Germinal center (tissue), 1 donor: ENCODE data around the gene FRMPD4.
"Not testable (repeated sequence)": the region's sequence is repeated elsewhere in the genome, so short reads cannot be mapped to it uniquely, and the experiment has no call there.

Experiments used
- DNase-seq: peaks from one replicate; pipeline ENCODE4 v3.0.0; 2012; ENCODE audit warnings: mixed read lengths, low spot score

FRMPD4 gene

DNA sequence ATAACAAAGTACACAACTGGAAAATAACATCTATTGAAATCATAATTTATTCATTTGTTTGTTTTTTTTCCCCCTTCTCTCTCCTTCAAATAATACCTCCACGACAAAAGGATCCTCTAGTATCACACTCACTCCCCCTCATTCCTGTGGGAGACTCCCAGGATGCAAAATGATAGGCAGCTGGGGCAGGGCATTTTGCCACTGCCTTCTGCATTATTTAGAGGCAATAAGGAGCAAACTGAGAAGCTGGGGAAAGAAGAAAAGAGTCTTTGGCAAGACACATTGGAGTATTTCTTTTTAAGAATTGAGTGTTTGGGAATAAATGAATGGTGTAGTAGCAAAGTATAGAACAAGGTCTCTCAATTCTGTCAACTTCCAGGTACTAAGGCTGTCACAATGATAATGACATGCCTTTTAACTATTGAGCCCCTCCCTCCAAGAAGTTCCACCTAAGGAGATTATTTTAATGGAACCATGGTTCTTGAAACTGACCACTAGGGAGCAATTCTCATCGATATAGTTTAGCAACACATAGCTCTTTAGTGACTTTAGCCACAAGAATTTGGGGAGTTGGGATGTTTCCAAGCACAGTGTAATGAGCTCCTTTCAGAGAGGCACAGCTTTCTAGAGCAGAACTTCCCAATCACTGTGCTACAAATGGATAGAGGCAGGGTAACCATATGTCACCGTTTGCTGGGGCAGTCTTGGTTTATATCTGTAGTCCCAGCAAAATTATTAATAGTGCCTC is 303.3 kb downstream of the FRMPD4 start:
- DNase-seq = no peak

DNA sequence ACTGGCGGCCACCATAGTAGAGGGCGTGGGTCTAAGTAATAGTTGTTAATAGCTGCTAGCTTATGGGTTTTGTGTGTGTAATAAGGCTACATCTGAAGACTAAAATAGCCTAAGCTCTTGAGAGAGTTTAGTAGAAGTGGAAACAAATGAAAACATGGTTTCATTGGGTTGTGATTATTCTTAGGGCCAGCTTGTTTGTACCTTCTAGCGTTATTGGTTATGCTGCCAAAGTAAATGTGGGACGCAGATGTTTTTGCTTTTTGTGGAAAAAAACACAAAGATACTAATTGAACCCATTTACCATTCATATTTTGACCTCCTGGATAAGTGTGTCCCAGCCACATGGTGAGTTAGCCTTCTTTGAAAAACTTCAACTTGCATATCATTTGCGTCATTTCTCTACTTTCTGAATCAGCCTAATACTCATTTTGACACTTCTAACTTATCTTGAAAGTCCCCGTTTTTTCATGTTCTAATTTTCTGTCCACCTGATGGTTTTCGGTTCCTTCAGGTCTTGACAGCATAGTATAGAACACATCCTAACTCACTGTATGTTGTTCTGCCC is 305.3 kb downstream of the FRMPD4 start:
- no peak for DNase-seq

DNA sequence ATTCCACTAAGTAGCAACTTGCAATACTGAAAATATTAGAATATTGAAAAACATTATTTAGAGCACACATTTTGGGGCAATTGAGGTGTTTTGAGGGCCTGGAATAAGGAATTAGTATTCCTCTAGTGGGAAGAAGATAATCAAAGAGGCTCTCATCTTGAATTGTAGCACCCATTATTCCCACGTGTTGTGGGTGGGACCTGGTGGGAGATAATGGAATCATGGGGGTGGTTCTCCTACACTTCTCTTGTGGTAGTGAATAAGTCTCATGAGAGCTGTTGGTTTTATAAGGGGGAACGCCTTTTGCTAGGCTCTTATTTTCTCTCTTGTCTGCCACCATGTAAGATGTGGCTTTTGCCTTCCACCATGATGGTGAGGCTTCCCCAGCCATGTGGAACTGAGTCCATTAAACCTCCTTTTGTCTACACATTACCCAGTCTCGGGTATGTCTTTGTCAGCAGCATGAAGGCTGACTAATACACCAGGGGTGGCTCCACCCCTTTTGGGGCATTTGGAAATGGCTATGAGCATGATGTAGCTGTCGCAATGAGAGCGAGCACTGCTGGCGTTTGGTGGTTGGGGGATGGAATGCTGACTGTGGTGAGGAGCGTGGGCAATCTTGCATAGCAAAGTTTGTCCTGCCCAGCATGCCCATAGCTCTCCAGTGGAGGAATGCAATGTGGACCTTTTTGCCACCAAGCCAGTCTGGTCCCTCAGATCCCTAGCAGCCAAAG is 308.2 kb downstream of the FRMPD4 start:
- DNase-seq = no peak

GRCh38 chrX:12447448-12448064 is 309.3 kb downstream of the FRMPD4 start:
- no peak for DNase-seq

- DNase-seq = no peak
Measured at GRCh38 chrX:12452268-12452667, 314.0 kb downstream of the FRMPD4 start.

DNA sequence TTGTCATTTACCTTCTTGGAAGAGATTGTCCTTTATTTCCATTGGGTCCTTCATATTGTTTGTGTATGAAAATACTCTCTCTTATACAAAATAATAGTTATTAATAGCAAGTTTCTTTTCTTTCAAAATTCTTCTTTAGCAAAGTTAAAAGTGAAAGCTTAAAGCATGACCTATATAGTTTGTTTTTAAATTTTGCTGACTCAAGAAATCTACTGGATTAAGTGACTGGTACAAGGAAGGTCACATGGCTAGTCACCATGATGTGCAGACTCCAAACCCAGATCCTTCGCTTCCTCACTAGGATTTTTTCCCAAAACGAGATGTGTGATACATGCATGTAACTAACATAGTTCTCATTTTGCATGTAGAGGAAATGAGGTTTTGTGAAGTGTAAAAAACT is 322.7 kb downstream of the FRMPD4 start:
- no peak for DNase-seq

GRCh38 chrX:12463052-12463451 is 324.8 kb downstream of the FRMPD4 start:
- DNase-seq = no peak

DNA sequence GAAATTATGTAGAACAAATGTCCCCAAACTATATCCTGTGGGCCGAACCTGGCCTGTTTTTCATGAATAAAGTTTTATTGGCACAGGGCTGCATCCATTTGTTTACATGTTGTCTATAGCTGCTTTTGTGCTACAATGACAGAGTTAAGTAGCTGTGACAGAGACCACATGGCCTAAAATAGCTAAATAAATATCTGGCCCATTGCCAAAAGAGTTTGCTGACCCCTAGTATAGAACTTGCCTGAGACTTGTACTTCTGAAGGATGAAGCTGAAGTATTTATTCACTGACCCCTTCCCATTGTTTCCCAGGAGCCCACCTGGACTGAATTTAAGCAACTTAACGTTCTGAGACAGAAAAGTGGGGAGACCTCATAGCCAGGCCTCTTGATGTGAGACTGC is 325.6 kb downstream of the FRMPD4 start:
- no peak for DNase-seq

GRCh38 chrX:12467321-12467720 is 329.0 kb downstream of the FRMPD4 start:
- DNase-seq = no peak

DNA sequence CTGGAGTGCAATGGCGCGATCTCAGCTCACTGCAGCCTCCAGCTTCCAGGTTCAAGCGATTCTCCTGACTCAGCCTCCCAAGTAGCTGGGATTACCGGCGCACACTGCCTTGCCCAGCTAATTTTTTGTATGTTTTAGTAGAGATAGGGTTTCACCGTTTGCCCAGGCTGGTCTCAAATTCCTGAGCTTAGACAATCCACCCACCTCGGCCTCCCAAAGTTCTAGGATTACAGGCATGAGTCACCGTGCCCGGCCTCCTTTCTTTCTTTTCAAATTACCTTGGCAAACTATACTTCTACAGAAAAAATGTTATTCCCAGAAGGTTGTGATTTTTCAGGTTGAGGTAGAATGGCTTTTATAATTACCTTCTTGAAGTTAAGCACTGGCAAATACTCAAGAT is 331.0 kb downstream of the FRMPD4 start:
- DNase-seq = no peak

GRCh38 chrX:12471061-12471460 is 332.8 kb downstream of the FRMPD4 start:
- no peak for DNase-seq

GRCh38 chrX:12480956-12481355 is 342.7 kb downstream of the FRMPD4 start:
- no peak for DNase-seq

- no peak for DNase-seq
Measured at GRCh38 chrX:12488220-12488619, 349.9 kb downstream of the FRMPD4 start.

DNA sequence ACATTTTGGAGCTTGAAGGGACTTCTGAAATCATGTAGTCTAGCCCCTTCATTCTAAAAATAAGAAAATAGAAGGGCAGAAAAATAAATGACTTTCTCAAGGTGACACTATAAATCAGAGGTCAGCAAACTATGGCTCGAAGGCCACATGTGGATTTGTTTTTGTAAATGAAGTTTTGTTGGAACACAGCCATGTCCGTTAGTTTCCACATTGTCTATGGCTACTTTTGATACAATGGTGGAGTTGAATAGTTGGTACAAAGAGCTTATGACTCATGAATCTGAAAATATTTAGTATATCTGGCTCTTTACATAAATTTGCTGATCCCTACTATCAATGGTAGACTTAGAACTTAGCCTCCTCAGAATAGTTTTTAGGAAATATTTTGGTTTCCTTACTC is 350.5 kb downstream of the FRMPD4 start:
- no peak for DNase-seq

DNA sequence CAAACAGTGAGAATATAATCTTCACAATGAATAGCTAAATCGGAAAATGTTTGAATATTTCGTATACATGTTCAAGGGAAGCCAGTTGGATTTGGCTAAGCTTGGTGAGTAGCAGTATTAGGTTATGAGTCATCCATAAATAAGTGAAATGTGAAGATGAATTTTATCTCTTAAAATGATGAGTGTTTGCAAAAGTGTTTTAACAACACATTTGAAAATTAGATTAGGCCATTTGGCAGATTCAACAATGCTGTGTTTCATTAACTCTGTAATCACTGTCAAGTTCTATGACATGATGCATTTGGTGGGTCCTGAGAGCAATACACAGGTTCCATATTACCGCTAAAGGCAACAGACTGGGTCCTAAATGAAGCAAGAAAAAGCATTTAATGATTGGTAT is 351.1 kb downstream of the FRMPD4 start:
- DNase-seq = no peak

- DNase-seq = no peak
Measured at GRCh38 chrX:12494400-12495138, 356.3 kb downstream of the FRMPD4 start.

DNA sequence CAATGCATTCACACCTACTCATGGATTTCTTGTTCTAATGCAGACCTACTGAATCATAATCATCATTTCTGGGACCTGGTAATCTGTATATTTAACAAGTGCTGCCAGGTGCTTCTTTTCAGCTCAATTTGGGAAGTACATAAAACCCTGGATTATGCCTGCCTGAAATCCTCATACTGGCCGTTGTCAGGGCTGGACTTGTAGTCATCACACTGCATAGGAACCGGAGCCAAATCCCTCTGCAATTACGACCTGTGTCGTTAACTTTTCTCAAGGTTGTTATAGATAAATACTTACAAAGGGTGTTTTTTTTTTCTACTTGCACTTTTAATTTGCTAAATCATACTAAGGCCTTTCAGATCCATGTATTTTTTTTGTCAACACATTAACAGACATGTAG is 358.1 kb downstream of the FRMPD4 start:
- no peak for DNase-seq

DNA sequence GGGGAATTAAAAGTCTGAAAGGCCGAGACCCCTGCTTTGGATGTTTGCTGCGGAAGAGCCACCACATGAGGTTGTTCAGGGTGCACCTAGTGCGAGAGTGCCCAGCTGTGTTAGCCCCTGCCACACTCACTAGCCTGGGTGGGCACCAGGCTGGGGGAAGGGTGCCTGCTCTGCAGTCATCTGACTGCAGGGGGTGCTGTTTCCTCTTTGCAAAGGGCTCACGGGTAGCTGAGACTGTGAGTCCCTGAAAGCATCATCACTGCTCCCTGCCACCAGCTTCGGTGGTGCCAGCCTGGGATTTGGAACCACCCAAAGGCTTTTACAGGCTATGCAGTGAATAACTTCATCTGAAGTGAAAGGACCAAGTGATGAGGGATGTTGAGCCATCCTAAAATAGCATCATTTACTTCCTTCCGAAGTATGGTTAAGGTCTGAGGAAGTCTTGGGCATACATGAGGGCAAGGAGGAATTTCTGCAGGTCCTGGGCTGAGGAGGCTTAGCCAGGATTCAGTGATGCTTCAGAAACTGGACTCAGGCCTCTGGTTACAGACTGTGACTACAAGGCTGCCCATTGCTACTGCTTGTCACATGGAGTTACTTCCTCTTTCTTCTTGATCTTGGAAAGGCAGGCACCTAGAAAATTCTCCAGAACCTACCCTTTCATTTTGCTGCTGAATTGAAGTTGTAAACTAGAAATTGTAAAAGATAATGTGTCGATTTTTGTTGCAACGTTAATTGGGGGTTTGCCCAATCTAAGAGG is 359.7 kb downstream of the FRMPD4 start:
- peak; percentile 35 for DNase-seq

DNA sequence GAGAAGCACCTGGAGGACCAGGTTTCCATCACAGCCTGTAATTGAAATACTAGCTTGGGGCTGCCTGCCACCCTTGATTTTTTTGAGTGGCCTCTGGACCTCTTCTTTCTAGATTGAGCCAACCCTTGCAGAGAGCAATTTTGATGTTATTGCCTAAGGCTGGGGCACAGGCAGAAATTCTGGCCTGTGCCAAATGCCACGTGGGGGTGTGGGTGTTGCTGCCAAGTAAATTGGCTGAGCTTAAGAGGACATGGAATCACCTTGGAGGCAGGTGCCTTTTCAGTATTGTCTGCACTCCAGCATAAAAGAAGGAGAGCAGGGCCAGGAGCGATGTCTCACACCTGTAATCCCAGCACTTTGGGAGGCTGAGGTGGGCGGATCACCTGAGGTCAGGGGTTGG is 366.9 kb downstream of the FRMPD4 start:
- no peak for DNase-seq

- DNase-seq = not testable (repeated sequence)
Measured at GRCh38 chrX:12515384-12515783, 377.1 kb downstream of the FRMPD4 start.

- DNase-seq = no peak
Measured at GRCh38 chrX:12526306-12526705, 388.0 kb downstream of the FRMPD4 start.
